Liver (tissue), 9 donors: ENCODE measurements around the gene KYAT1. TPM values are rescaled to one million over a fixed set of nuclear protein-coding genes. Genes with fewer than 3 reads are reported as not detected.
A peak's percentile ranks its signal among the peaks of the same experiment; 100 is the strongest.
"Not testable (repeated sequence)": the region's sequence is repeated elsewhere in the genome, so short reads cannot be mapped to it uniquely, and the experiment has no call there.

ENCODE experiments used
- DNase-seq: peaks from one replicate; pipeline ENCODE4 v3.0.0-alpha.2; 2017; ENCODE audit warnings: low spot score
- H3K27ac ChIP-seq, 2 donors: one replicate each; pipeline ENCODE4 v1.7.0; 2013; ENCODE audit warnings: inconsistent platforms in 2 of 2, low read length in 2 of 2, control low read depth in 1 of 2, low read depth in 1 of 2, mild to moderate bottlenecking in 1 of 2
- H3K27me3 ChIP-seq, 4 donors: one replicate each; pipeline versions ENCODE4 v1.6.1 to v1.7.0; 2013; ENCODE audit warnings: low read length in 3 of 4, inconsistent platforms in 1 of 4, mild to moderate bottlenecking in 1 of 4, moderate library complexity in 1 of 4; ENCODE audit not compliant: control insufficient read depth in 4 of 4, insufficient read depth in 4 of 4
- H3K36me3 ChIP-seq, 4 donors: one replicate each; pipeline versions ENCODE4 v1.6.1 to v1.7.0; 2013; ENCODE audit warnings: low read length in 3 of 4, mild to moderate bottlenecking in 3 of 4, low read depth in 1 of 4, moderate library complexity in 1 of 4; ENCODE audit not compliant: control insufficient read depth in 4 of 4, insufficient read depth in 3 of 4
- H3K4me1 ChIP-seq, 4 donors: one replicate each; pipeline versions ENCODE4 v1.6.1 to v1.7.0; 2013; ENCODE audit warnings: low read length in 3 of 4, mild to moderate bottlenecking in 3 of 4, moderate library complexity in 1 of 4; ENCODE audit not compliant: control insufficient read depth in 4 of 4, insufficient read depth in 4 of 4
- H3K4me3 ChIP-seq, 3 donors: one replicate each; pipeline versions ENCODE4 v1.6.1 to v1.7.0; 2013; ENCODE audit warnings: low read length in 3 of 3, control low read depth in 1 of 3, low read depth in 1 of 3, mild to moderate bottlenecking in 1 of 3
- H3K9ac ChIP-seq, 2 donors: one replicate each; pipeline ENCODE4 v1.7.0; 2013; ENCODE audit warnings: low read length in 2 of 2, mild to moderate bottlenecking in 2 of 2, moderate library complexity in 2 of 2, control low read depth in 1 of 2, low read depth in 1 of 2
- H3K9me3 ChIP-seq, 4 donors: one replicate each; pipeline versions ENCODE4 v1.6.1 to v1.7.0; 2013; ENCODE audit warnings: low read length in 3 of 4; ENCODE audit not compliant: control insufficient read depth in 4 of 4
- EGR1 ChIP-seq, 2 donors: IDR thresholded peaks; 2 replicates each; pipeline ENCODE4 v1.6.1; 2016 to 2018; ENCODE audit warnings: antibody characterized with exemption in 2 of 2, low read depth in 2 of 2
- FOXA1 ChIP-seq: IDR thresholded peaks from 2 replicates; pipeline ENCODE4 v1.6.1; 2016; ENCODE audit warnings: antibody characterized with exemption
- FOXA2 ChIP-seq: IDR thresholded peaks from 2 replicates; pipeline ENCODE4 v1.6.1; 2016; ENCODE audit warnings: antibody characterized with exemption
- GABPA ChIP-seq, 2 donors: IDR thresholded peaks in 1 of 2; conservative IDR thresholded peaks in 1 of 2; 2 replicates each; pipeline ENCODE4 v1.6.1; 2016; ENCODE audit warnings: antibody characterized with exemption in 2 of 2, mild to moderate bottlenecking in 1 of 2, moderate library complexity in 1 of 2
- HNF4A ChIP-seq, 2 donors: conservative IDR thresholded peaks; 2 replicates each; pipeline ENCODE4 v1.6.1; 2016; ENCODE audit warnings: antibody characterized with exemption in 2 of 2, mild to moderate bottlenecking in 2 of 2
- HNF4G ChIP-seq: IDR thresholded peaks from 2 replicates; pipeline ENCODE4 v1.6.1; 2016; ENCODE audit warnings: antibody characterized with exemption
- JUND ChIP-seq, 2 donors: IDR thresholded peaks; 2 replicates each; pipeline ENCODE4 v1.6.1; 2016; ENCODE audit warnings: antibody characterized with exemption in 2 of 2
- NR2F2 ChIP-seq: IDR thresholded peaks from 2 replicates; pipeline ENCODE4 v1.6.1; 2016; ENCODE audit warnings: antibody characterized with exemption
- RAD21 ChIP-seq, 2 donors: IDR thresholded peaks; 2 replicates each; pipeline ENCODE4 v1.6.1; 2016; ENCODE audit warnings: antibody characterized with exemption in 2 of 2, mild to moderate bottlenecking in 2 of 2
- RXRA ChIP-seq, 2 donors: IDR thresholded peaks; 2 replicates each; pipeline ENCODE4 v1.6.1; 2017 to 2018; ENCODE audit warnings: antibody characterized with exemption in 2 of 2, mild to moderate bottlenecking in 1 of 2
- SP1 ChIP-seq: IDR thresholded peaks from 2 replicates; pipeline ENCODE4 v1.6.1; 2018; ENCODE audit warnings: antibody characterized with exemption, mild to moderate bottlenecking
- YY1 ChIP-seq: IDR thresholded peaks from 2 replicates; pipeline ENCODE4 v1.6.1; 2016; ENCODE audit warnings: antibody characterized with exemption, mild to moderate bottlenecking
- WGBS: extraction: QIAGEN DNeasy Blood & Tissue Kit; methylation state at CpG from one replicate; pipeline ENCODE4 v1.1.7; 2013; 5-methylcytosine and 5-hydroxymethylcytosine counted together
- polyA plus RNA-seq, 2 donors: library from polyadenylated mRNA; stranded (reverse) in 1 of 2; unstranded in 1 of 2; fragments of 200-250 nt in 1 of 2; fragments of >200 nt in 1 of 2; fragmentation: Nextera tagmentation in 1 of 2; extraction: Ambion mirVana in 1 of 2; gene quantifications; one replicate each; pipeline versions ENCODE4 v1.2.1 to v1.2.3, GENCODE V29; 2013 to 2015
- total RNA-seq, 2 donors: library from RNA; depleted of rRNA; stranded (reverse); fragments of >200 nt; gene quantifications; one replicate each; pipeline ENCODE4 v1.2.3, GENCODE V29; 2014
- TF ChIP-seq, protein P1 (sequence below): fragments of 150-350 bp; IDR thresholded peaks from 2 replicates; pipeline ENCODE4 v1.5.1; 2017; ENCODE audit warnings: improper control_type of control experiment, low read depth, low read length; ENCODE audit not compliant: missing input control
- TF ChIP-seq, protein P2 (sequence below): IDR thresholded peaks from 2 replicates; pipeline ENCODE4 v1.6.1; 2016; ENCODE audit warnings: antibody characterized with exemption
- TF ChIP-seq, protein P3 (sequence below): IDR thresholded peaks from 2 replicates; pipeline ENCODE4 v1.6.1; 2016; ENCODE audit warnings: antibody characterized with exemption
- TF ChIP-seq, protein P4 (sequence below): IDR thresholded peaks from 2 replicates; pipeline ENCODE4 v1.6.1; 2016; ENCODE audit warnings: antibody characterized with exemption
- donor health status: healthy.
- donor health status: healthy.
- donor health status: healthy.
- donor health status: healthy.
- donor health status: healthy.

Gene KYAT1
- total and polyA plus RNA-seq, 4 donors = 3.8 to 8.1 (median 7.4) TPM

DNA sequence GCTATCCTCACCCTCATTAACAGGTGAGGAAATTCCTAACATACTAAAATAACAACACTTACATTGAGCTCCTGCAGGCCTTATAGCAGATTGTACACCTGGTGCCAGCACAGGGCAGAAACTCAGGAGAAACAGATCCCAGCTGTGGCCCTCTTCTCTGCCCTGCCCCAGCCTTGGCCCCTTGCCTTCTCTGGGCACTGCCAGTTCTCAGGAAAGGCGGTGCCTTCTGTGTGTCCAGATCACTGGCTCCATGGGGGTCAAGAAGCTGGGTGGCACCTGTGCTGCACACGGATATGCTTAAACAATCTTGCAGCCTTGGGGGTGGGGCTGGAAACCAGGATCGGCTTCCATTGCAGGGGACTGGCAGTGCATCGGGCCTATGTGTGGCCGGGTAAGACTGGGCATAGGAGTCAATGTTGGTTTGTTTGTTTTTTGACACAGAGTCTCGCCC, 19.3 kb downstream of the KYAT1 start:
- Histone ChIP-seq H3K27me3 (no peaks in the 10 kb centered on the region), H3K36me3 (no peaks in the 10 kb centered on the region), H3K9ac (no peak overlapping the region), H3K4me3 (no peak overlapping the region), H3K9me3 (no peaks in the 10 kb centered on the region), H3K4me1 (peaks cover 5 to 31% (median 17%) of the 10 kb centered on the region in 4 donors), H3K27ac (peak overlapping the region in 1 of 2 donors; percentile 3)
- WGBS = 30% methylated on average over 6 of the region's 6 CpGs
- no peak for TF ChIP-seq RXRA (IDR thresholded peaks at IDR 0.05)
- TF ChIP-seq, protein P1, sequence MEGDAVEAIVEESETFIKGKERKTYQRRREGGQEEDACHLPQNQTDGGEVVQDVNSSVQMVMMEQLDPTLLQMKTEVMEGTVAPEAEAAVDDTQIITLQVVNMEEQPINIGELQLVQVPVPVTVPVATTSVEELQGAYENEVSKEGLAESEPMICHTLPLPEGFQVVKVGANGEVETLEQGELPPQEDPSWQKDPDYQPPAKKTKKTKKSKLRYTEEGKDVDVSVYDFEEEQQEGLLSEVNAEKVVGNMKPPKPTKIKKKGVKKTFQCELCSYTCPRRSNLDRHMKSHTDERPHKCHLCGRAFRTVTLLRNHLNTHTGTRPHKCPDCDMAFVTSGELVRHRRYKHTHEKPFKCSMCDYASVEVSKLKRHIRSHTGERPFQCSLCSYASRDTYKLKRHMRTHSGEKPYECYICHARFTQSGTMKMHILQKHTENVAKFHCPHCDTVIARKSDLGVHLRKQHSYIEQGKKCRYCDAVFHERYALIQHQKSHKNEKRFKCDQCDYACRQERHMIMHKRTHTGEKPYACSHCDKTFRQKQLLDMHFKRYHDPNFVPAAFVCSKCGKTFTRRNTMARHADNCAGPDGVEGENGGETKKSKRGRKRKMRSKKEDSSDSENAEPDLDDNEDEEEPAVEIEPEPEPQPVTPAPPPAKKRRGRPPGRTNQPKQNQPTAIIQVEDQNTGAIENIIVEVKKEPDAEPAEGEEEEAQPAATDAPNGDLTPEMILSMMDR = no peak
- TF ChIP-seq HNF4A (conservative IDR thresholded peaks at IDR 0.05) = no peak
- TF ChIP-seq FOXA2 = no peak
- TF ChIP-seq, protein P2, sequence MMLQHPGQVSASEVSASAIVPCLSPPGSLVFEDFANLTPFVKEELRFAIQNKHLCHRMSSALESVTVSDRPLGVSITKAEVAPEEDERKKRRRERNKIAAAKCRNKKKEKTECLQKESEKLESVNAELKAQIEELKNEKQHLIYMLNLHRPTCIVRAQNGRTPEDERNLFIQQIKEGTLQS = no peak
- TF ChIP-seq JUND (IDR thresholded peaks at IDR 0.05) = no peak
- DNase-seq = no peak

DNA sequence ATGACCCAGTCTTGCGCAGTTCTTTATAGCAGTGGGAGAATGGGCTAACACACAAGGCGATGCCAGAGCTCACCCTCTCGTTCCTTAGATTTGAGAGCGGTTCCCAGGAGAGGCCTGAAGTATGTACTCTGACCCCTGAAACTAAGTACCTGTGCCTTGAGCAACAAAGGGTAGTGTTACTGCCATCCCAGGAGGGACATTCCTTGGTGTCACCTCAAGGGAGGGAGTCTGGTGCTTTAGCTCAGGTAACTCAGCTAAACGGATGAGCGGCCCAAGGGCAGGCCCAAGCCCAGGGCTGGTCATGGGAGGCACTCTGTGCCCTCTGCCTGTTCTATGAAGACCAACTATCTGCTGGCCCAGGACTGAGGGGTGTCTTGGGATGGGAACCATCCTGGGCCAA, 20.2 kb downstream of the KYAT1 start:
- no peak for TF ChIP-seq FOXA1
- TF ChIP-seq, protein P3, sequence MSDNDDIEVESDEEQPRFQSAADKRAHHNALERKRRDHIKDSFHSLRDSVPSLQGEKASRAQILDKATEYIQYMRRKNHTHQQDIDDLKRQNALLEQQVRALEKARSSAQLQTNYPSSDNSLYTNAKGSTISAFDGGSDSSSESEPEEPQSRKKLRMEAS = no peak
- Histone ChIP-seq H3K36me3 (no peaks in the 10 kb centered on the region), H3K9ac (no peak overlapping the region), H3K27me3 (no peaks in the 10 kb centered on the region), H3K4me1 (peaks cover 5 to 31% (median 17%) of the 10 kb centered on the region in 4 donors), H3K4me3 (no peak overlapping the region), H3K9me3 (no peaks in the 10 kb centered on the region), H3K27ac (no peak overlapping the region)
- 81% methylated on average over 6 of the region's 6 CpGs for WGBS
- no peak for DNase-seq

DNA sequence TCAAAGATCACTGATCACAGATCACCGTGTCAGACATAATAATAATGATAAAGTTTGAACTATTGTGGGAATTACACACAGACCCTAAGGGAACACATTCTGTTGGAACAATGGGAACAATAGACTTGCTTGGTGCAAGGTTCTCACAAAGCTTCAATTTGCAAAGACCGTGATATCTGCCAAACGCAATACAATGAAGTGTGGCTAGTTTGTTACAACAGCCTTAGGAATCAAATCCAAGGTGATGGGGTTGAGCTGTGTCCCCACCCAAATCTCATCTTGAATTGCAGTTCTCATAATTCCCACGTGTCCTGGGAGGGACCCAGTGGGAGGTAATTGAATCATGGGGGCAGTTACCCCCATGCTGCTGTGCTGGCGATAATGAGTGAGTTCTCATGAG, 20.8 kb downstream of the KYAT1 start:
- no peak for DNase-seq
- H3K27me3 ChIP-seq = no peaks in the 10 kb centered on the region
- H3K4me1 ChIP-seq = peaks cover 8 to 31% (median 17%) of the 10 kb centered on the region in 4 donors
- TF ChIP-seq GABPA (IDR thresholded peaks at IDR 0.05 in 1 of 2, conservative IDR thresholded peaks at IDR 0.05 in 1 of 2) (no peak), NR2F2 (no peak), HNF4G (no peak), SP1 (no peak), RXRA (IDR thresholded peaks at IDR 0.05) (no peak), JUND (IDR thresholded peaks at IDR 0.05) (no peak), RAD21 (IDR thresholded peaks at IDR 0.05) (no peak), EGR1 (IDR thresholded peaks at IDR 0.05; ENCODE audit: low read depth in 2 of 2) (no peak), YY1 (no peak)
- TF ChIP-seq, protein P3 = no peak
- TF ChIP-seq, protein P1 = no peak
- TF ChIP-seq, protein P4, sequence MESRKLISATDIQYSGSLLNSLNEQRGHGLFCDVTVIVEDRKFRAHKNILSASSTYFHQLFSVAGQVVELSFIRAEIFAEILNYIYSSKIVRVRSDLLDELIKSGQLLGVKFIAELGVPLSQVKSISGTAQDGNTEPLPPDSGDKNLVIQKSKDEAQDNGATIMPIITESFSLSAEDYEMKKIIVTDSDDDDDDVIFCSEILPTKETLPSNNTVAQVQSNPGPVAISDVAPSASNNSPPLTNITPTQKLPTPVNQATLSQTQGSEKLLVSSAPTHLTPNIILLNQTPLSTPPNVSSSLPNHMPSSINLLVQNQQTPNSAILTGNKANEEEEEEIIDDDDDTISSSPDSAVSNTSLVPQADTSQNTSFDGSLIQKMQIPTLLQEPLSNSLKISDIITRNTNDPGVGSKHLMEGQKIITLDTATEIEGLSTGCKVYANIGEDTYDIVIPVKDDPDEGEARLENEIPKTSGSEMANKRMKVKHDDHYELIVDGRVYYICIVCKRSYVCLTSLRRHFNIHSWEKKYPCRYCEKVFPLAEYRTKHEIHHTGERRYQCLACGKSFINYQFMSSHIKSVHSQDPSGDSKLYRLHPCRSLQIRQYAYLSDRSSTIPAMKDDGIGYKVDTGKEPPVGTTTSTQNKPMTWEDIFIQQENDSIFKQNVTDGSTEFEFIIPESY = no peak
- no peaks in the 10 kb centered on the region for H3K36me3 ChIP-seq
- 95% methylated on average over 5 of the region's 5 CpGs for WGBS
- no peak overlapping the region for H3K27ac ChIP-seq
- H3K9ac ChIP-seq = no peak overlapping the region
- no peaks in the 10 kb centered on the region for H3K9me3 ChIP-seq
- H3K4me3 ChIP-seq = no peak overlapping the region

DNA sequence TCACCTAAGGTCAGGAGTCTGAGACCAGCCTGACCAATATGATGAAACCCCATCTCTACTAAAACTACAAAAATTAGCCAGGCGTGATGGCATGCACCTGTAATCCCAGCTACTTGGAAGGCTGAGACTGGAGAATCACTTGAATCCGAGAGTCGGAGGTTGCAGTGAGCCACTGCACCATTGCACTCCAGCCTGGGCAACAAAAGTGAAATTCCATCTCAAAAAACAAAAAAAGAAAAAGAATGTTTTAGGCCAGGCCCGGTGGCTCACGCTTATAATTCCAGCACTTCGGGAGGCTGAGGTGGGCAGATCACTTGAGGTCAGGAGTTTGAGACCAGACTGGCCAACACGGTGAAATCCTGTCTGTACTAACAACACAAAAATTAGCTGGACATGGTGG, 23.3 kb downstream of the KYAT1 start:
- DNase-seq, H3K4me3 ChIP-seq, H3K36me3 ChIP-seq, H3K27me3 ChIP-seq, H3K9ac ChIP-seq, H3K27ac ChIP-seq, H3K9me3 ChIP-seq: not testable (repeated sequence)
- H3K4me1 ChIP-seq = peaks cover 8 to 24% (median 15%) of the 10 kb centered on the region in 4 donors
- 97% methylated on average over 7 of the region's 7 CpGs for WGBS
